ENCODE data around the gene MRPL44.

Gene MRPL44

DNA sequence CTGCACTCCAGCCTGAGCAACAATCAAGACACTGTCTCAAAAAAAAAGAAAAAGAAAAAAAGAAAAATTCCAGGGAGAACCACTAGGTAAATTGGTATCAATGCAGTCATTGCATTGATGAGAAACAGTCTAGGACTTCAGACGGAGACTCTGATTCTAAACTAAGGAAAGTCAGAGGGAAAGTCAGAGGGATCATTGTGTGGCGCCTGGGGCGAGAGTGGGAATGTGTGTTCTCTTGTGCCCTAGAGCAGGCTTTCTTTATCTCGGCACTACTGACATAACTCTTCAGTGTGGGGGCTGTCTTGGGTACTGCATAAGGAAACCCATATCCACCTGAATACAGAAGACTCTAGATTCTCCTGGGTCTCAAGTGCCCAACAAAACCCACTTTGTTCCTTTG lies 57.1 kb downstream of the MRPL44 start:
- DNase-seq: no peak

DNA sequence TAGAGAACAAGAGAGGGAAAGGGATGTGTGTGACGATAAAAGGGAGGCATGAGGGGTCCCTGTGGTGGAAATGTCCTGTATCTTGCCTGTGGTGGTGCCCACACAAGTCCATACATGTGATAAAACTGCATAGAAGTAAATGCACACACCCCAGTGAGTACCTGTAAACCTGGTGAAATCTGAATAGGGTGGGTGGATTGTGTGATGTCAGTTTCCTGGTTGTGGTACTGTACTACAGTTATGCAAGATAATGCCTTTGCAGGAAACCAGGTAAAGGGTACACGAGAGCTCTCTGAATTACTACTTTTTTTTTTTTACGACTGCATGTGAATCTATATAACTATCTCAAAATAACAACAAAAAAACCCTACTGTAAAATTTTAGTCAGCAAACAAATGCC lies 59.7 kb downstream of the MRPL44 start:
- DNase-seq: no peak
